ENCODE results near the gene UCK1. TPM values are rescaled to one million over a fixed set of nuclear protein-coding genes. Genes with fewer than 3 reads are reported as not detected.

Gene UCK1
- total and polyA plus RNA-seq, 2 of the 4 experiments (the other 2 are of a cell fraction), result 17.9 to 21.4 TPM

GRCh38 chr9:131477367-131477766 is 53.7 kb downstream of the UCK1 start:
- Histone ChIP-seq H3K4me1 (ENCODE audit: control insufficient read depth, insufficient read depth, low read length) (no peaks in the 10 kb centered on the region), H3K18ac (ENCODE audit: low read depth, low read length) (no peak overlapping the region), H3K4ac (ENCODE audit: low read depth, low read length) (no peak overlapping the region), H3K4me2 (ENCODE audit: low read depth, low read length) (no peak overlapping the region), H4K91ac (ENCODE audit: insufficient read depth, low read depth, low read length) (no peak overlapping the region), H2BK120ac (ENCODE audit: low read depth, low read length) (no peak overlapping the region), H3K79me1 (ENCODE audit: low read depth in 1 of 2, low read length in 2 of 2) (peaks cover 39 to 48% of the 10 kb centered on the region in 2 experiments), H3K27me3 (ENCODE audit: control insufficient read depth, insufficient read depth, low read length) (no peaks in the 10 kb centered on the region), H3K9ac (ENCODE audit: low read depth, low read length) (no peak overlapping the region), H3K36me3 (ENCODE audit: control insufficient read depth, insufficient read depth, low read length) (peaks cover 86% of the 10 kb centered on the region), H2BK20ac (ENCODE audit: low read depth, low read length) (no peak overlapping the region), H3K23ac (ENCODE audit: low read depth, low read length) (no peak overlapping the region), H2AFZ (replicated peaks; ENCODE audit: low read length, poor library complexity) (no peak overlapping the region), H3K9me1 (ENCODE audit: insufficient read depth, low read length) (no peaks in the 10 kb centered on the region), H2BK5ac (ENCODE audit: low read depth, low read length, poor library complexity, severe bottlenecking) (no peak overlapping the region), H4K20me1 (ENCODE audit: insufficient read depth, low read length) (peaks cover 60% of the 10 kb centered on the region), H2BK15ac (ENCODE audit: low read depth, low read length) (no peak overlapping the region), H4K5ac (ENCODE audit: low read depth, low read length) (no peak overlapping the region), H3K27ac (ENCODE audit: insufficient read depth, low read length) (no peak overlapping the region), H2AK9ac (replicated peaks; ENCODE audit: low read depth, low read length, poor library complexity) (no peak overlapping the region), H3K56ac (ENCODE audit: extremely low read depth, insufficient read depth, low read length) (no peak overlapping the region), H2AK5ac (ENCODE audit: low read depth, low read length) (no peak overlapping the region), H4K8ac (ENCODE audit: low read depth in 2 of 2, low read length in 2 of 2) (no peak overlapping the region), H3K4me3 (ENCODE audit: insufficient read depth, low read depth, low read length) (no peak overlapping the region), H3K14ac (replicated peaks; ENCODE audit: low read depth, low read length) (no peak overlapping the region), H3K9me3 (ENCODE audit: control insufficient read depth, insufficient read depth, low read length) (no peaks in the 10 kb centered on the region)
- no peak for DNase-seq
- ATAC-seq (ENCODE audit: low read depth), result no peak
- dilution Hi-C loops (cut with HindIII; ENCODE audit: low sequenced_read_pairs, unreplicated experiment) (no loop called here), in situ Hi-C loops (cut with MboI; ENCODE audit: low sequenced_read_pairs) (no loop called here), intact Hi-C loops (cut with micrococcal nuclease) (loop anchor here (5.0 to 10.0 kb wide), 2 partner anchors 80 to 333 kb away; no protein-coding TSS in a partner anchor)
- BruUV-seq (replicated peaks), result no TSS peak
- POLR2A ChIA-PET (ENCODE audit: unreplicated experiment), result no interaction called here
- no peak for TF ChIP-seq NFE2L2 (IDR thresholded peaks at IDR 0.05; ENCODE audit: low read depth, low read length)
- CTCF ChIA-PET, result no interaction called here
- 100% methylated on average over 7 of the region's 11 CpGs; no CpG with 5 or more reads in 1 of the 2 experiments for WGBS, 2 experiments (ENCODE audit: extremely low coverage in 2 of 2, insufficient read length in 1 of 2)
